WTC11 (cell line): ENCODE measurements around the gene CENPS. TPM values are rescaled to one million over a fixed set of nuclear protein-coding genes. Genes with fewer than 3 reads are reported as not detected.

ENCODE experiments used
- ATAC-seq: fragments of 200-7000 bp; cut with Tn5 transposase; 2 replicates; pipeline ENCODE4 v1.10.0; 2021; ENCODE audit warnings: mild to moderate bottlenecking, moderate library complexity
- CTCF ChIA-PET: fragments of 300-600 bp; sonication (Branson Sonifier 250); formaldehyde crosslinking; loops from one replicate; lab custom pipeline; 2021; ENCODE audit warnings: antibody characterized with exemption; lab: Charles Lee
- POLR2A ChIA-PET: fragments of 350-600 bp; sonication (Branson Sonifier 250); formaldehyde crosslinking; loops from one replicate; lab custom pipeline; 2021; ENCODE audit warnings: antibody characterized with exemption; lab: Charles Lee
- DNase-seq: peaks from one replicate; pipeline ENCODE4 v3.0.0; 2021; ENCODE audit warnings: low spot score
- H3K27ac Mint-ChIP-seq: 2 replicates; pipeline ENCODE4 v1.8.0; 2021; ENCODE audit warnings: mixed read lengths
- H3K27me3 Mint-ChIP-seq: 2 replicates; pipeline ENCODE4 v1.8.0; 2021; ENCODE audit warnings: low read depth, mild to moderate bottlenecking, moderate library complexity, mixed read lengths
- H3K36me3 Mint-ChIP-seq: 2 replicates; pipeline ENCODE4 v1.8.0; 2021; ENCODE audit warnings: mixed read lengths
- H3K4me1 Mint-ChIP-seq: 2 replicates; pipeline ENCODE4 v1.8.0; 2022; ENCODE audit warnings: mixed read lengths
- H3K4me3 Mint-ChIP-seq: 2 replicates; pipeline ENCODE4 v1.8.0; 2021; ENCODE audit warnings: mild to moderate bottlenecking, moderate library complexity, mixed read lengths
- H3K9me3 Mint-ChIP-seq: 2 replicates; pipeline ENCODE4 v1.8.0; 2021; ENCODE audit warnings: mixed read lengths
- AFF4 ChIP-seq: sonication (generic); formaldehyde crosslinking; IDR thresholded peaks from 2 replicates; pipeline ENCODE4 v1.8.1; 2023; ENCODE audit warnings: mild to moderate bottlenecking, missing genetic modification reagents, borderline replicate concordance
- ATF6 ChIP-seq: sonication (generic); formaldehyde crosslinking; IDR thresholded peaks from 2 replicates; pipeline ENCODE4 v1.8.1; 2023; ENCODE audit warnings: mild to moderate bottlenecking, missing genetic modification reagents
- CREB1 ChIP-seq: sonication (generic); formaldehyde crosslinking; IDR thresholded peaks from 2 replicates; pipeline ENCODE4 v1.8.0; 2023; ENCODE audit warnings: mild to moderate bottlenecking, missing genetic modification reagents
- CREM ChIP-seq: sonication (generic); formaldehyde crosslinking; IDR thresholded peaks from 2 replicates; pipeline ENCODE4 v1.8.1; 2022; ENCODE audit warnings: mild to moderate bottlenecking, missing genetic modification reagents, moderate library complexity
- FOXJ3 ChIP-seq: sonication (generic); formaldehyde crosslinking; IDR thresholded peaks from 2 replicates; pipeline ENCODE4 v1.9.0; 2021; ENCODE audit warnings: missing genetic modification reagents, mild to moderate bottlenecking, borderline replicate concordance
- FOXP4 ChIP-seq: sonication (generic); formaldehyde crosslinking; IDR thresholded peaks from 2 replicates; pipeline ENCODE4 v1.8.0; 2022; ENCODE audit warnings: mild to moderate bottlenecking, missing genetic modification reagents
- GRHL2 ChIP-seq: fragments of 250-450 bp; sonication (Bioruptor Pico); IDR thresholded peaks from 2 replicates; pipeline ENCODE4 v1.8.0; 2022; ENCODE audit warnings: mild to moderate bottlenecking, moderate library complexity; ENCODE audit not compliant: insufficient replicate concordance, severe bottlenecking
- NFATC4 ChIP-seq: fragments of 250-450 bp; sonication (Bioruptor Pico); IDR thresholded peaks from 2 replicates; pipeline ENCODE4 v1.9.0; 2021; ENCODE audit warnings: mild to moderate bottlenecking
- NFYB ChIP-seq: sonication (generic); formaldehyde crosslinking; conservative IDR thresholded peaks from 2 replicates; pipeline ENCODE4 v1.8.0; 2022; ENCODE audit warnings: low read depth, missing genetic modification reagents
- NR3C1 ChIP-seq: sonication (generic); formaldehyde crosslinking; conservative IDR thresholded peaks from 2 replicates; pipeline ENCODE4 v1.8.1; 2023; ENCODE audit warnings: low read depth, mild to moderate bottlenecking, missing genetic modification reagents
- TCF7 ChIP-seq: sonication (generic); formaldehyde crosslinking; IDR thresholded peaks from 2 replicates; pipeline ENCODE4 v1.8.0; 2022; ENCODE audit warnings: mild to moderate bottlenecking, low read depth, missing genetic modification reagents, moderate library complexity
- ZNF121 ChIP-seq: sonication (generic); formaldehyde crosslinking; IDR thresholded peaks from 2 replicates; pipeline ENCODE4 v1.8.0; 2023; ENCODE audit warnings: missing genetic modification reagents
- ZNF416 ChIP-seq: fragments of 250-450 bp; sonication (Bioruptor Pico); IDR thresholded peaks from 2 replicates; pipeline ENCODE4 v1.9.0; 2021; ENCODE audit warnings: mild to moderate bottlenecking, inconsistent platforms
- total RNA-seq: library from RNA; stranded (reverse); gene quantifications from 3 replicates; pipeline ENCODE4 v1.2.3, GENCODE V29; 2021
- TF ChIP-seq, protein P1 (sequence below): fragments of 200-600 bp; IDR thresholded peaks from 2 replicates; pipeline ENCODE4 v1.8.0; 2022; ENCODE audit warnings: antibody characterized with exemption
- TF ChIP-seq, protein P2 (sequence below): sonication (generic); formaldehyde crosslinking; IDR thresholded peaks from 2 replicates; pipeline ENCODE4 v1.8.1; 2022; ENCODE audit warnings: mild to moderate bottlenecking, missing genetic modification reagents, moderate library complexity, borderline replicate concordance
- TF ChIP-seq, protein P3 (sequence below): sonication (generic); formaldehyde crosslinking; IDR thresholded peaks from 2 replicates; pipeline ENCODE4 v1.8.0; 2023; ENCODE audit warnings: mild to moderate bottlenecking, missing genetic modification reagents

Gene CENPS
- total RNA-seq, 1 experiment from 2014 or later: 13.8 TPM

- TF ChIP-seq NR3C1 (CRISPR knock-in tag) (no peak), CREB1 (CRISPR knock-in tag) (no peak), ATF6 (CRISPR knock-in tag) (no peak), CREM (CRISPR knock-in tag) (no peak), FOXJ3 (CRISPR knock-in tag) (no peak), GRHL2 (CRISPR knock-in tag) (no peak), NFYB (no peak), TCF7 (CRISPR knock-in tag) (no peak), ZNF416 (CRISPR knock-in tag) (no peak), NFATC4 (CRISPR knock-in tag) (no peak), FOXP4 (CRISPR knock-in tag) (no peak)
- TF ChIP-seq, protein P1, sequence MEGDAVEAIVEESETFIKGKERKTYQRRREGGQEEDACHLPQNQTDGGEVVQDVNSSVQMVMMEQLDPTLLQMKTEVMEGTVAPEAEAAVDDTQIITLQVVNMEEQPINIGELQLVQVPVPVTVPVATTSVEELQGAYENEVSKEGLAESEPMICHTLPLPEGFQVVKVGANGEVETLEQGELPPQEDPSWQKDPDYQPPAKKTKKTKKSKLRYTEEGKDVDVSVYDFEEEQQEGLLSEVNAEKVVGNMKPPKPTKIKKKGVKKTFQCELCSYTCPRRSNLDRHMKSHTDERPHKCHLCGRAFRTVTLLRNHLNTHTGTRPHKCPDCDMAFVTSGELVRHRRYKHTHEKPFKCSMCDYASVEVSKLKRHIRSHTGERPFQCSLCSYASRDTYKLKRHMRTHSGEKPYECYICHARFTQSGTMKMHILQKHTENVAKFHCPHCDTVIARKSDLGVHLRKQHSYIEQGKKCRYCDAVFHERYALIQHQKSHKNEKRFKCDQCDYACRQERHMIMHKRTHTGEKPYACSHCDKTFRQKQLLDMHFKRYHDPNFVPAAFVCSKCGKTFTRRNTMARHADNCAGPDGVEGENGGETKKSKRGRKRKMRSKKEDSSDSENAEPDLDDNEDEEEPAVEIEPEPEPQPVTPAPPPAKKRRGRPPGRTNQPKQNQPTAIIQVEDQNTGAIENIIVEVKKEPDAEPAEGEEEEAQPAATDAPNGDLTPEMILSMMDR: no peak
- TF ChIP-seq, protein P2, sequence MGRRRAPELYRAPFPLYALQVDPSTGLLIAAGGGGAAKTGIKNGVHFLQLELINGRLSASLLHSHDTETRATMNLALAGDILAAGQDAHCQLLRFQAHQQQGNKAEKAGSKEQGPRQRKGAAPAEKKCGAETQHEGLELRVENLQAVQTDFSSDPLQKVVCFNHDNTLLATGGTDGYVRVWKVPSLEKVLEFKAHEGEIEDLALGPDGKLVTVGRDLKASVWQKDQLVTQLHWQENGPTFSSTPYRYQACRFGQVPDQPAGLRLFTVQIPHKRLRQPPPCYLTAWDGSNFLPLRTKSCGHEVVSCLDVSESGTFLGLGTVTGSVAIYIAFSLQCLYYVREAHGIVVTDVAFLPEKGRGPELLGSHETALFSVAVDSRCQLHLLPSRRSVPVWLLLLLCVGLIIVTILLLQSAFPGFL (CRISPR knock-in tag): no peak
- TF ChIP-seq, protein P3, sequence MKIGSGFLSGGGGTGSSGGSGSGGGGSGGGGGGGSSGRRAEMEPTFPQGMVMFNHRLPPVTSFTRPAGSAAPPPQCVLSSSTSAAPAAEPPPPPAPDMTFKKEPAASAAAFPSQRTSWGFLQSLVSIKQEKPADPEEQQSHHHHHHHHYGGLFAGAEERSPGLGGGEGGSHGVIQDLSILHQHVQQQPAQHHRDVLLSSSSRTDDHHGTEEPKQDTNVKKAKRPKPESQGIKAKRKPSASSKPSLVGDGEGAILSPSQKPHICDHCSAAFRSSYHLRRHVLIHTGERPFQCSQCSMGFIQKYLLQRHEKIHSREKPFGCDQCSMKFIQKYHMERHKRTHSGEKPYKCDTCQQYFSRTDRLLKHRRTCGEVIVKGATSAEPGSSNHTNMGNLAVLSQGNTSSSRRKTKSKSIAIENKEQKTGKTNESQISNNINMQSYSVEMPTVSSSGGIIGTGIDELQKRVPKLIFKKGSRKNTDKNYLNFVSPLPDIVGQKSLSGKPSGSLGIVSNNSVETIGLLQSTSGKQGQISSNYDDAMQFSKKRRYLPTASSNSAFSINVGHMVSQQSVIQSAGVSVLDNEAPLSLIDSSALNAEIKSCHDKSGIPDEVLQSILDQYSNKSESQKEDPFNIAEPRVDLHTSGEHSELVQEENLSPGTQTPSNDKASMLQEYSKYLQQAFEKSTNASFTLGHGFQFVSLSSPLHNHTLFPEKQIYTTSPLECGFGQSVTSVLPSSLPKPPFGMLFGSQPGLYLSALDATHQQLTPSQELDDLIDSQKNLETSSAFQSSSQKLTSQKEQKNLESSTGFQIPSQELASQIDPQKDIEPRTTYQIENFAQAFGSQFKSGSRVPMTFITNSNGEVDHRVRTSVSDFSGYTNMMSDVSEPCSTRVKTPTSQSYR (CRISPR knock-in tag): no peak
- H3K27ac Mint-ChIP-seq: no peak overlapping the region
- ATAC-seq: no peak
Observed at GRCh38 chr1:10380594-10381275, 49.5 kb upstream of the CENPS start.

DNA sequence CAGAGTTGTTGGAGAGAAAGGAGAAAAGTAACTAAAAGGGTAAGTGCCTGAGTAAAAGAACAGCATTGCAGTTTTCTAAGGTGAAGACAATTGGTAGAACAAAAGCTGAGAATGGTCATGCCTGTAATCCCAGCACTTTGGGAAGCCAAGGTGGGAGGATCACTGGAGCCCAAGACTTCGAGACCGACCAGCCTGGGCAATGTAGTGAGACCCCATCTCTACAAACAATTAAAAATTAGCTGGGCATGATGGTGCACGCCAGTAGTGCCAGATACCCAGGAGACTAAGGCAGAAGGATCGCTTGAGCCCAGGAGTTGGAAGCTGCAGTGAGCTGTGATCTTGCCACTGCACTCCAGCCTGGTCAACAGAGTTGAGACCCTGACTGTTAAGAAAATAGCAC lies 46.6 kb upstream of the CENPS start:
- Mint-ChIP-seq H3K27me3 (no peaks in the 10 kb centered on the region), H3K4me1 (peaks cover 10% of the 10 kb centered on the region), H3K4me3 (no peak overlapping the region), H3K9me3 (no peaks in the 10 kb centered on the region), H3K27ac (peak overlapping the region; percentile 10; the same call in 1 of the 2 replicates), H3K36me3 (peaks cover 25% of the 10 kb centered on the region)
- ATAC-seq (no peak), DNase-seq (no peak)
- POLR2A ChIA-PET: no interaction called here
- CTCF ChIA-PET: no interaction called here
- TF ChIP-seq AFF4 (CRISPR knock-in tag): no peak
- TF ChIP-seq ZNF121 (CRISPR knock-in tag): peak; percentile 86; the same call in 1 of the 2 replicates

More at GRCh38 chr1:10380594-10381275, 49.5 kb upstream of the CENPS start:
- POLR2A ChIA-PET: interaction anchor here (0.6 kb wide), 1 partner anchor 11 kb away, joined by 9 read pairs; no protein-coding TSS in a partner anchor
- CTCF ChIA-PET: no interaction called here
- DNase-seq: no peak
- no peaks in the 10 kb centered on the region for H3K27me3 Mint-ChIP-seq
- H3K9me3 Mint-ChIP-seq: no peaks in the 10 kb centered on the region
- no peaks in the 10 kb centered on the region for H3K4me1 Mint-ChIP-seq
- peaks cover 44% of the 10 kb centered on the region for H3K36me3 Mint-ChIP-seq
- H3K4me3 Mint-ChIP-seq: no peak overlapping the region
